ENCODE results near the gene SEL1L2. TPM values are rescaled to one million over a fixed set of nuclear protein-coding genes. Genes with fewer than 3 reads are reported as not detected.

The SEL1L2 gene
- total RNA-seq, 1 experiment from 2014 or later: not detected

DNA sequence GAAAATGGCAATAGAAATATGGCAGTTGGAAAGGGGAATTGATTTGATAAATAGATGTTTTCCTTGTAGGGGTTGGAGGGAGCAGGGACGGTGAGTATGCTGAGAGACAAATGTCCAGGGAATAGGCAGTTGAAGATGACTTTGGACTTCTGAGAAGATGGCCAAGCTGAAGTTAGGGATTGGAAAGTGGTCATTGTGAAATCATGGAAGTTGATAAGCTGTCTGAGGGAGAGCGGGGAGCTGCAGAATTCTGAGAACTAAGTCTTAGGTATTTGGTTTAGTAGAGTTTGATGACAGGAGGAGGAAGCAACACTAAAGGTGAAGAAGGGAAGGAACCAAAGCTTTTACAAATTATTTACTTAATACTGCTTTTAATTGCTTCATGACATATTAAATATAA, 190.4 kb downstream of the SEL1L2 start:
- Histone ChIP-seq H3K36me3 (ENCODE audit: insufficient read depth, low read length, poor library complexity, severe bottlenecking) (peaks cover 90% of the 10 kb centered on the region), H3K9me3 (ENCODE audit: low read depth, low read length, poor library complexity, severe bottlenecking) (no peaks in the 10 kb centered on the region), H3K4me1 (ENCODE audit: insufficient read depth, low read length, poor library complexity, severe bottlenecking) (no peaks in the 10 kb centered on the region), H3K27me3 (replicated peaks; ENCODE audit: insufficient read depth, low read depth, low read length, poor library complexity) (no peaks in the 10 kb centered on the region), H3K4me3 (ENCODE audit: low read depth, low read length, poor library complexity, severe bottlenecking) (no peak overlapping the region), H3K27ac (ENCODE audit: low read depth, low read length, poor library complexity, severe bottlenecking) (no peak overlapping the region)
- no TSS peak for BruUV-seq (replicated peaks)
- POLR2A ChIA-PET (ENCODE audit: low non-redundant PET): no interaction called here
- CTCF ChIA-PET: no interaction called here
- intact Hi-C loops (cut with micrococcal nuclease; ENCODE audit: unreplicated experiment): no loop called here
- no peak for DNase-seq (ENCODE audit: low spot score)
- TF ChIP-seq EZH2 (IDR thresholded peaks at IDR 0.05; ENCODE audit: borderline replicate concordance, low read depth, low read length, poor library complexity, severe bottlenecking): no peak
- TF ChIP-seq CTCF (conservative IDR thresholded peaks at IDR 0.05; ENCODE audit: low read depth, low read length): no peak

Other genes starting within 250 kb of the SEL1L2 start
- 29.4 and 34.7 TPM in 2 replicates for gene ESF1, start 205.7 kb downstream of the SEL1L2 start, total RNA-seq (2021)
- gene NDUFAF5, start 205.6 kb downstream of the SEL1L2 start, total RNA-seq (2021): 49.6 and 57.1 TPM in 2 replicates
- gene MACROD2, start 4.9 kb upstream of the SEL1L2 start, total RNA-seq (2021): 1.0 and 1.4 TPM in 2 replicates

Data from A673 (cell line).